GM23338 (cell line): ENCODE data around the gene HOXA11. TPM values are rescaled to one million over a fixed set of nuclear protein-coding genes. Genes with fewer than 3 reads are reported as not detected.

Experiments used
- ATAC-seq: fragments of 200-7000 bp; cut with Tn5 transposase; 3 replicates; pipeline ENCODE4 v1.9.1; 2020
- DNase-seq: peaks from one replicate; pipeline ENCODE4 v3.0.0-alpha.2; 2015; ENCODE audit warnings: low spot score
- H2AFZ ChIP-seq: fragments of 200-600 bp; sonication (generic); 2 replicates; pipeline ENCODE4 v1.8.0; 2016; ENCODE audit warnings: antibody characterized with exemption, mild to moderate bottlenecking, moderate library complexity
- H3F3A ChIP-seq: fragments of 200-600 bp; sonication (generic); replicated peaks from 2 replicates; pipeline ENCODE4 v1.8.0; 2017; ENCODE audit warnings: antibody characterized with exemption, mixed run types, low read depth
- H3K27ac ChIP-seq: fragments of 200-600 bp; sonication (generic); 2 replicates; pipeline ENCODE4 v1.6.1; 2016; ENCODE audit warnings: low read depth
- H3K27me3 ChIP-seq: fragments of 200-600 bp; sonication (generic); 2 replicates; pipeline ENCODE4 v1.8.0; 2016; ENCODE audit warnings: mild to moderate bottlenecking, mixed run types, moderate library complexity; ENCODE audit not compliant: insufficient read depth
- H3K36me3 ChIP-seq: fragments of 200-600 bp; sonication (generic); 2 replicates; pipeline ENCODE4 v1.8.0; 2016; ENCODE audit warnings: mild to moderate bottlenecking; ENCODE audit not compliant: insufficient read depth
- H3K4me1 ChIP-seq: fragments of 200-600 bp; sonication (generic); 2 replicates; pipeline ENCODE4 v1.8.0; 2016; ENCODE audit warnings: mild to moderate bottlenecking, moderate library complexity; ENCODE audit not compliant: insufficient read depth
- H3K4me2 ChIP-seq: fragments of 200-600 bp; sonication (generic); 2 replicates; pipeline ENCODE4 v1.7.1; 2017; ENCODE audit warnings: mixed run types
- H3K4me3 ChIP-seq: fragments of 200-600 bp; sonication (generic); 2 replicates; pipeline ENCODE4 v1.6.1; 2016; ENCODE audit warnings: mixed run types
- H3K79me2 ChIP-seq: fragments of 200-600 bp; sonication (generic); replicated peaks from 2 replicates; pipeline ENCODE4 v1.8.0; 2017; ENCODE audit warnings: mild to moderate bottlenecking; ENCODE audit not compliant: insufficient read depth
- H3K9me2 ChIP-seq: fragments of 200-600 bp; sonication (generic); 2 replicates; pipeline ENCODE4 v1.8.0; 2017; ENCODE audit not compliant: insufficient read depth
- H4K20me1 ChIP-seq: fragments of 200-600 bp; sonication (generic); replicated peaks from 2 replicates; pipeline ENCODE4 v1.8.0; 2017; ENCODE audit warnings: mild to moderate bottlenecking; ENCODE audit not compliant: insufficient read depth
- H3K27ac Mint-ChIP-seq: 2 replicates; pipeline ENCODE4 v1.8.0; 2020; ENCODE audit warnings: inconsistent platforms, mild to moderate bottlenecking, moderate library complexity, mixed read lengths
- H3K27me3 Mint-ChIP-seq: 3 replicates; pipeline ENCODE4 v1.8.0; 2022; ENCODE audit warnings: low read depth, mild to moderate bottlenecking, moderate library complexity, mixed read lengths, inconsistent platforms; ENCODE audit not compliant: insufficient read depth, poor library complexity
- H3K36me3 Mint-ChIP-seq: 3 replicates; pipeline ENCODE4 v1.8.0; 2021; ENCODE audit warnings: low read depth, mild to moderate bottlenecking, inconsistent platforms, moderate library complexity, mixed read lengths
- H3K4me1 Mint-ChIP-seq: 3 replicates; pipeline ENCODE4 v1.8.0; 2020; ENCODE audit warnings: mild to moderate bottlenecking, inconsistent platforms, mixed read lengths
- H3K4me3 Mint-ChIP-seq: 3 replicates; pipeline ENCODE4 v1.8.0; 2021; ENCODE audit warnings: moderate library complexity, mild to moderate bottlenecking, inconsistent platforms, mixed read lengths
- H3K9me3 Mint-ChIP-seq: 3 replicates; pipeline ENCODE4 v1.8.0; 2020; ENCODE audit warnings: moderate library complexity, mild to moderate bottlenecking, inconsistent platforms, mixed read lengths
- CREB1 ChIP-seq: fragments of 250-450 bp; sonication (Bioruptor Pico); IDR thresholded peaks from 2 replicates; pipeline ENCODE4 v1.5.0; 2020; ENCODE audit warnings: low read depth, mild to moderate bottlenecking, moderate library complexity
- EZH2 ChIP-seq: fragments of 200-600 bp; sonication (generic); IDR thresholded peaks from one replicate; pipeline ENCODE4 v1.8.0; 2017; ENCODE audit warnings: antibody characterized with exemption, mild to moderate bottlenecking, low read depth; ENCODE audit not compliant: unreplicated experiment
- EZH2phosphoT487 ChIP-seq: fragments of 200-600 bp; sonication (generic); IDR thresholded peaks from one replicate; pipeline ENCODE4 v1.8.1; 2018; ENCODE audit warnings: antibody characterized with exemption; ENCODE audit not compliant: unreplicated experiment
- JUNB ChIP-seq: IDR thresholded peaks from one replicate; pipeline ENCODE4 v1.6.1; 2016; ENCODE audit warnings: antibody characterized with exemption; ENCODE audit not compliant: unreplicated experiment
- NANOG ChIP-seq: IDR thresholded peaks from 2 replicates; pipeline ENCODE4 v1.6.1; 2016; ENCODE audit warnings: antibody characterized with exemption, borderline replicate concordance
- POLR2AphosphoS5 ChIP-seq: IDR thresholded peaks from 2 replicates; pipeline ENCODE4 v1.6.1; 2016; ENCODE audit warnings: antibody characterized with exemption, low read depth
- STAT1 ChIP-seq: IDR thresholded peaks from one replicate; pipeline ENCODE4 v1.6.1; 2016; ENCODE audit warnings: antibody characterized with exemption; ENCODE audit not compliant: unreplicated experiment
- ZNF114 ChIP-seq: fragments of 250-450 bp; sonication (Bioruptor Pico); IDR thresholded peaks from 2 replicates; pipeline ENCODE4 v1.5.0; 2020; ENCODE audit warnings: mild to moderate bottlenecking, moderate library complexity
- ZNF331 ChIP-seq: fragments of 250-450 bp; sonication (Bioruptor Pico); IDR thresholded peaks from 2 replicates; pipeline ENCODE4 v1.5.0; 2020; ENCODE audit warnings: low read depth, mild to moderate bottlenecking, moderate library complexity
- ZNF462 ChIP-seq: fragments of 250-450 bp; sonication (Bioruptor Pico); IDR thresholded peaks from 2 replicates; pipeline ENCODE4 v1.5.0; 2020; ENCODE audit warnings: mild to moderate bottlenecking, moderate library complexity
- polyA plus RNA-seq: library from polyadenylated mRNA; unstranded; fragments of >200 nt; fragmentation: Nextera tagmentation; extraction: Ambion mirVana; gene quantifications from 2 replicates; pipeline ENCODE4 v1.2.1, GENCODE V29; 2016
- total RNA-seq: library from RNA; depleted of rRNA; stranded (reverse); fragments of >200 nt; shearing (Covaris generic); gene quantifications from 2 replicates; pipeline ENCODE4 v1.2.3, GENCODE V29; 2014
- TF ChIP-seq, protein P1 (sequence below): IDR thresholded peaks from 2 replicates; pipeline ENCODE4 v1.6.1; 2016; ENCODE audit warnings: antibody characterized with exemption
- TF ChIP-seq, protein P2 (sequence below), 2 experiments: fragments of 200-600 bp in 1 of 2; sonication (generic) in 1 of 2; conservative IDR thresholded peaks; 2 replicates each; pipeline versions ENCODE4 v1.5.1 to v1.6.1; 2016 to 2017; ENCODE audit warnings: antibody characterized with exemption in 2 of 2, low read depth in 2 of 2, mild to moderate bottlenecking in 2 of 2, moderate library complexity in 1 of 2
- TF ChIP-seq, protein P3 (sequence below): IDR thresholded peaks from one replicate; pipeline ENCODE4 v1.6.1; 2018; ENCODE audit warnings: antibody characterized with exemption; ENCODE audit not compliant: unreplicated experiment

Gene HOXA11
- total and polyA plus RNA-seq, 2 experiments from 2014 or later = not detected

GRCh38 chr7:27188386-27189294 lies 3.6 kb upstream of the HOXA11 start:
- Mint-ChIP-seq H3K36me3 (no peaks in the 10 kb centered on the region), H3K9me3 (no peaks in the 10 kb centered on the region; the same call in 1 of the 3 replicates), H3K4me3 (peak overlapping the region; percentile 58), H3K4me1 (peaks cover 40% of the 10 kb centered on the region), H3K27ac (no peak overlapping the region), H3K27me3 (peaks cover 99% of the 10 kb centered on the region)
- Histone ChIP-seq H3F3A (peaks cover 61% of the 10 kb centered on the region), H3K4me3 (peak overlapping the region; percentile 48), H3K27ac (no peak overlapping the region), H2AFZ (peak overlapping the region; percentile 38; the same call in 1 of the 2 replicates), H4K20me1 (peaks cover 41% of the 10 kb centered on the region), H3K36me3 (no peaks in the 10 kb centered on the region), H3K9me2 (no peaks in the 10 kb centered on the region), H3K27me3 (peaks cover 100% of the 10 kb centered on the region), H3K79me2 (no peaks in the 10 kb centered on the region), H3K4me2 (peak overlapping the region; percentile 77), H3K4me1 (peaks cover 71% of the 10 kb centered on the region)
- DNase-seq (peak; percentile 72), ATAC-seq (peak; percentile 8)
- TF ChIP-seq JUNB (no peak), STAT1 (no peak), EZH2phosphoT487 (peak; percentile 85), CREB1 (CRISPR knock-in tag) (no peak), ZNF331 (CRISPR knock-in tag) (no peak), POLR2AphosphoS5 (no peak), EZH2 (peak; percentile 95), ZNF462 (CRISPR knock-in tag) (no peak), NANOG (no peak), ZNF114 (CRISPR knock-in tag) (no peak)
- TF ChIP-seq, protein P1, sequence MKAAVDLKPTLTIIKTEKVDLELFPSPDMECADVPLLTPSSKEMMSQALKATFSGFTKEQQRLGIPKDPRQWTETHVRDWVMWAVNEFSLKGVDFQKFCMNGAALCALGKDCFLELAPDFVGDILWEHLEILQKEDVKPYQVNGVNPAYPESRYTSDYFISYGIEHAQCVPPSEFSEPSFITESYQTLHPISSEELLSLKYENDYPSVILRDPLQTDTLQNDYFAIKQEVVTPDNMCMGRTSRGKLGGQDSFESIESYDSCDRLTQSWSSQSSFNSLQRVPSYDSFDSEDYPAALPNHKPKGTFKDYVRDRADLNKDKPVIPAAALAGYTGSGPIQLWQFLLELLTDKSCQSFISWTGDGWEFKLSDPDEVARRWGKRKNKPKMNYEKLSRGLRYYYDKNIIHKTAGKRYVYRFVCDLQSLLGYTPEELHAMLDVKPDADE = 0 out of 2 replicates have a peak, but pooled peaks have one; percentile 8
- TF ChIP-seq, protein P2, sequence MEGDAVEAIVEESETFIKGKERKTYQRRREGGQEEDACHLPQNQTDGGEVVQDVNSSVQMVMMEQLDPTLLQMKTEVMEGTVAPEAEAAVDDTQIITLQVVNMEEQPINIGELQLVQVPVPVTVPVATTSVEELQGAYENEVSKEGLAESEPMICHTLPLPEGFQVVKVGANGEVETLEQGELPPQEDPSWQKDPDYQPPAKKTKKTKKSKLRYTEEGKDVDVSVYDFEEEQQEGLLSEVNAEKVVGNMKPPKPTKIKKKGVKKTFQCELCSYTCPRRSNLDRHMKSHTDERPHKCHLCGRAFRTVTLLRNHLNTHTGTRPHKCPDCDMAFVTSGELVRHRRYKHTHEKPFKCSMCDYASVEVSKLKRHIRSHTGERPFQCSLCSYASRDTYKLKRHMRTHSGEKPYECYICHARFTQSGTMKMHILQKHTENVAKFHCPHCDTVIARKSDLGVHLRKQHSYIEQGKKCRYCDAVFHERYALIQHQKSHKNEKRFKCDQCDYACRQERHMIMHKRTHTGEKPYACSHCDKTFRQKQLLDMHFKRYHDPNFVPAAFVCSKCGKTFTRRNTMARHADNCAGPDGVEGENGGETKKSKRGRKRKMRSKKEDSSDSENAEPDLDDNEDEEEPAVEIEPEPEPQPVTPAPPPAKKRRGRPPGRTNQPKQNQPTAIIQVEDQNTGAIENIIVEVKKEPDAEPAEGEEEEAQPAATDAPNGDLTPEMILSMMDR (conservative IDR thresholded peaks at IDR 0.05; ENCODE audit: low read depth in 2 of 2) = no peak
- TF ChIP-seq, protein P3, sequence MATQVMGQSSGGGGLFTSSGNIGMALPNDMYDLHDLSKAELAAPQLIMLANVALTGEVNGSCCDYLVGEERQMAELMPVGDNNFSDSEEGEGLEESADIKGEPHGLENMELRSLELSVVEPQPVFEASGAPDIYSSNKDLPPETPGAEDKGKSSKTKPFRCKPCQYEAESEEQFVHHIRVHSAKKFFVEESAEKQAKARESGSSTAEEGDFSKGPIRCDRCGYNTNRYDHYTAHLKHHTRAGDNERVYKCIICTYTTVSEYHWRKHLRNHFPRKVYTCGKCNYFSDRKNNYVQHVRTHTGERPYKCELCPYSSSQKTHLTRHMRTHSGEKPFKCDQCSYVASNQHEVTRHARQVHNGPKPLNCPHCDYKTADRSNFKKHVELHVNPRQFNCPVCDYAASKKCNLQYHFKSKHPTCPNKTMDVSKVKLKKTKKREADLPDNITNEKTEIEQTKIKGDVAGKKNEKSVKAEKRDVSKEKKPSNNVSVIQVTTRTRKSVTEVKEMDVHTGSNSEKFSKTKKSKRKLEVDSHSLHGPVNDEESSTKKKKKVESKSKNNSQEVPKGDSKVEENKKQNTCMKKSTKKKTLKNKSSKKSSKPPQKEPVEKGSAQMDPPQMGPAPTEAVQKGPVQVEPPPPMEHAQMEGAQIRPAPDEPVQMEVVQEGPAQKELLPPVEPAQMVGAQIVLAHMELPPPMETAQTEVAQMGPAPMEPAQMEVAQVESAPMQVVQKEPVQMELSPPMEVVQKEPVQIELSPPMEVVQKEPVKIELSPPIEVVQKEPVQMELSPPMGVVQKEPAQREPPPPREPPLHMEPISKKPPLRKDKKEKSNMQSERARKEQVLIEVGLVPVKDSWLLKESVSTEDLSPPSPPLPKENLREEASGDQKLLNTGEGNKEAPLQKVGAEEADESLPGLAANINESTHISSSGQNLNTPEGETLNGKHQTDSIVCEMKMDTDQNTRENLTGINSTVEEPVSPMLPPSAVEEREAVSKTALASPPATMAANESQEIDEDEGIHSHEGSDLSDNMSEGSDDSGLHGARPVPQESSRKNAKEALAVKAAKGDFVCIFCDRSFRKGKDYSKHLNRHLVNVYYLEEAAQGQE = no peak
